C1 segment of cervical spinal cord (tissue), 14 donors: ENCODE measurements around the gene ZDHHC22.

ENCODE experiments used
- DNase-seq, 14 donors: peaks; one replicate each; lab custom pipeline; 2025; lab: John Stamatoyannopoulos, UW

ZDHHC22 gene

DNA sequence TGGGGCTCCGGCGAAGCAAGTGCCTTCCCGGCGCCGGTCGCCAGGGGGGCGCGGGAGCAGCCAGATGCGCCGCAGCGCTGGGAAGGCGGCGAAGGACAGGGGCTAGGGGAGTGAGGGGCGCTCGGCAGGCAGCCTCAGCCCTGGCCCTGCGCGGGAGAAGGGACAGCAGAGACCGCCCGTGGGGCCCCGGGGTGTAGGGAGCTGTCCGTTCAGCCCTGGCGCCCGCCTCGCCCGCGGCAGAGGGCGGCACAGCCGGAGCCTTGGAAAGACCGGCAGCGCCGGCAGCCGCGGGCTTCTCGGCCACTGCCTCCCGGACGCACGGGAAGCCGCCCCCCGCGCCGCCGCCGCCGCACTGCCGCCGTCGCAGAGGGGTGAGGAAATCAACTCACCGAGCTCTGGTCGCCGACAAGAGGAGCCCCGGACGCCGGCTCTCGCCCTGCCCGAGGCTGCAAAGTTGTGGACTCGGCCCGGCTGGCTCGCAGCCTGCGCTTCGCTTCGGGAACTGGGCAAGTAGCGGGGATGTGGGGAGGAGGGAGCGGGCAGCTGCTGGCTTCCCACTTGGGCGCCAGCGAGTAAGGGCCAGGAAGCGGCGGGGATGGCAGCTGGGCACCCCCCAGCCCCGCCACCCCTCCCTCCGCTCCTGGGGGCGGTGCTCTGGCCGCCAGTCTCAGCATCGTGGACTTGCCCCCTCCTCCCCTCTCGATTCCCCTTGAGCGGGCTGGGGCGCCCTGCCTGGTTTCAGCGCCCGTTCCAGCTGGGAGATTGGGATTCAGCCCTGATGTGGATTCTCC, at the start of gene ZDHHC22:
Gene ZDHHC22 (minus strand): TSS at position 578 of the 791 bp plus-strand sequence. CDS start 2,053 bp downstream, outside the sequence.
- DNase-seq, result peak in 7 of 14 donors; percentile 10 to 60 (median 34)

GRCh38 chr14:77190977-77191376, 49.4 kb upstream of the ZDHHC22 start:
- DNase-seq, result no peak

- DNase-seq, result no peak
These were observed 47.9 kb upstream of the ZDHHC22 start for GRCh38 chr14:77189479-77189878.

DNA sequence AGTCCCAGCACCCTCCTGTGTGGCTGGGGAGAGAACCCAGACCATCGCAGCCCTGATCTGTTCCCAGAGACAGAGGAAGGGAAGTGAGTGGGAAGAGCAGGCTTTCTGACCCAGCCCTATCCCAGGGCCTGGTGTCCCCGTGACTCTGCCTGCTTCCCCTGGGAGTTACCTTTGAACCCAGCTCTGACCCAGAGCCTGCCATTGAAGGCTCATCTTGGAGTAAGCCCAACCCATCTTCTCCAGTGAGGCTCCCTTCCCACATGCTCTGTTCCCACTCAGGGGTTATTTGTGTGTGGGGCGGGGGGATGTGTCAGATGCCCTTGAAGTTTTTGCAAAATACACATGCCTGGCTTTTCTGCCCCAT, 46.0 kb upstream of the ZDHHC22 start:
- DNase-seq, result no peak

- DNase-seq, result peak in 3 of 14 donors; percentile 11 to 67 (median 61)
These were observed 45.5 kb upstream of the ZDHHC22 start for GRCh38 chr14:77186911-77187648.

GRCh38 chr14:77185093-77185465, 43.5 kb upstream of the ZDHHC22 start:
- no peak for DNase-seq

DNA sequence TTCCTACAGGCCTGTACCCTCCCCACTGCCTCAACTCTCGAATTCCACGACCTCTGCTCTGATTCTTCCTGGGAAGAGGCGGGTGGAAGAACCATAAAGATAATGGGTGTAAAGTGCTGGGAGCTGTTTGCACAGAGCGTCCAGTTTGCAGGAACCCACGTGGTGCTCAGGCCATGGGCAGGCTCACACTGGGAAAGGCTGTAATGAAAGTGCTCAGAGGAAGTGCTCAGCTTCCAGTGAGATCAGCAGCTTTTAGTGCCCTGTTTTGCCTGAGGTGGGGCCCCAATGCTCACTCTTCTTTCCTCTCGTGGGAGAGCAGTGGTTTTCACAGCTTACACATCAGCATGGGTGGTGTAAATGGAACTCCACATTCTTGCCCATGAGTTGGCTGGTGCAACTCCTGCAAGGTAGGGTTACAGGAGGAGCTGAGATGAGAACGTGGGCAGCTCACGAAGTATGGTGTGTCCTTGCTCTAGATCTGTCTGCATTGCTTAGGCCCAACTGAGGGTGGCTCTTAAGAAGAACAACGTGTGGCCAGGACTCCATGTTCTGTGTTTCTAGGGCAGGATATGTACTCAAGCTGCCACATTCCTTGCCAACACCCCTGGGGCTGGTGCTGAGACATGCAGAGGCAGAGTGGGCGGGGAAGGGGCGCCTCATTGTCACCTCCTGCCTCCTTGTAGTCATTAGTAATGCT, 43.0 kb upstream of the ZDHHC22 start:
- DNase-seq, result peak in 1 of 14 donors; percentile 30

GRCh38 chr14:77183896-77184295, 42.3 kb upstream of the ZDHHC22 start:
- peak in 1 of 14 donors; percentile 78 for DNase-seq

- peak in 6 of 14 donors; percentile 12 to 89 (median 31) for DNase-seq
These were observed 40.2 kb upstream of the ZDHHC22 start, which contains the start of gene TMEM63C for GRCh38 chr14:77181603-77182437. Gene TMEM63C, plus strand, starts transcription at chr14:77181798. Its CDS starts 37,016 bp downstream, at chr14:77218814.

DNA sequence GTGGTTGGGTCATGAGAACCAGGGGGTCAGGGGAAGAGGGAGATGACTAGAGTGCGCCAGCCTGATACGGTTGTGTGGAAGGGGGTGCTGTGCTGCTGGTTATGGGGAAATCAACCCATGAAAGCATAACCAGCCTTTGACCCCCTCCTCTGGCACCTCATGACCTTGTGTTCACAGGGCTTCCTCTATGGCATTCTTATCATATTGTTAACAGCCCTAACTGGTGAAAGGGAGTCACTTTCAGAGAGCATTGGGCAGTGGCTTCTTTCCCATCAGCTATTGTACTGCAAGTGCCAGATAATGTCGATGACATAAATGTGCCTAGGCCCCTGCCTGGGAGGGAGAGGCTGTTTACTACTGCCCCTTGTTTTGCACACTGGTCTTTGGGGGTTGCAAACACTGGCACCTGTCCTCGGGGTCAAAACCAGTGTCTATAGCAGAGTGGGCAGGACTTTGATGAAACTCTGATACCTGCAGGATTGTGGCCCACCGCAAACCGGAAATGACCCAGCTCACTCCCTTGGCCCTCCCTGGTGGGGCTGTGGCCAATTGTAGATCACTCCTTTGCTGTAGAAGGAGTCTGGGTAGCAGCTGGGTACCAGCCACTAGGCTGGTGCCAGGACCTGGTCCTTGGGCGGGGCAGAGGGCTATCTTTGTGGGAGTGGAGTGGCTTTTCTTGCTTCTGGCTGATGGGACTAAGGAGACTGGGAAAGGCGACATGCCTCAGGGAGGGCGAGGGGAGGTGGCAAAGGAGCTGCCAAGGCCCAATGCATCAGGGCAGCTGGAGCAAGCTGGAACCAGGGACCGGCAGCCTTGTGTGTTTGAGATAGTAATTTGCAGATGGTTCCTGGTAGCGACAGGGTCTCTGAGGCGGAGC, 39.4 kb upstream of the ZDHHC22 start:
- DNase-seq, result no peak

DNA sequence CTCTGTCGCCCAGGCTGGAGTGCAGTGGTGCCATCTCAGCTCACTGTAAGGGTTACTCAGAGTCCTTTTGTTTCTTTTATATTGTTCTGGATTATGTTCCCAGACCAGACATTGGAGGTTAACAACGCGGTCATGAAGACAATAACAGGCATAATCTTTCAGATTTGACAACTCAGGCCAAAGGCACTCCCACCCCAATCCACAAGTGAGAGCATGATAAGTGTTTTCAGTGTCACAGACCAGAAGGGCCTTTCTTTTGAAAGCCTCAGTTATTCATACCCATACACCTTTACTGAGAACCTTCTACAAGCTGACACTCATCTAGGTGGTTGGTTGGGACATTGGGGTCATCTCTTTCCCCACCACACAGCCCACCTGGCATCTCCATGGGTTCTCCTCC, 37.1 kb upstream of the ZDHHC22 start:
- DNase-seq, result no peak

GRCh38 chr14:77177702-77178101, 36.1 kb upstream of the ZDHHC22 start:
- no peak for DNase-seq

DNA sequence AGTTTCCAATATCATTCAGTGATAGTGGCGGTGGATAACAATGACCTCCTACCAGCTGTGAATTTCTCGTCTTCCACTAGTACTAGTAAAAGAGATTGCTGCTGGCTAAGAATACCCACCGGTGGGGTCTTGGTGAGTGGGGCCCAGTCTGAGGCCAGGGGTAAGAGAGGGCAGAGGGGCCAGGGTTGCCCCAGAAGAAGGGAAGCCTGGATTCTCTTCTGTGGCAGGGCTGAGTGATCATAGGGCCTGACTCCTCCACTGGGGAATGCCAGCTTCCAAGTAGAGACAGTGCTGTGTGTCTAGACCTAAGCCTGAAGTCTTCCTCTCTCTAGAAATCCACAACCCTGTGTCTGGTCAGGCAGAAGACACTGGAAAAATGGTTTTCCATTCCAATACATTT, 34.3 kb upstream of the ZDHHC22 start:
- DNase-seq, result no peak

- peak in 1 of 14 donors; percentile 83 for DNase-seq
These were observed 32.5 kb upstream of the ZDHHC22 start for GRCh38 chr14:77173911-77174617.

DNA sequence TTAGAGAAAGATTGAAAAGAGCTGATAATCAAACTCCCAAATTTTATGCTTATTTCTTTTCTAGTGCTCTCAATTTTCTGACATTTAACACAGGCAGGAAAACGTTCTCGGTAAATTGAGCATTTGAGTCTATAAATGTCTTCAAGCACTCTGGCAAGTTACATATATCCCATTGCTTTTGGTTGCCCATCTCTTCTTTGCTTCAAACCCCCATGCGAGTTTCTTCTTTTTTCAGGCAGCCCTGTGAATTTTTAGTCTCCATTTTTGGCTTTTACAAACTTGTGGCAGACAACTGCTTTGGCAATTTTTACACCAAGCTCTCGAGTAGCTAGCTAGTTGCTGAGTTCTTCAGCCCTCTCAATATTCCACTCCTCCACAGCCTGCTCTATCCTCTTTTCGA, 31.3 kb upstream of the ZDHHC22 start:
- no peak for DNase-seq

- no peak for DNase-seq
These were observed 28.5 kb upstream of the ZDHHC22 start for GRCh38 chr14:77170045-77170444.

GRCh38 chr14:77161011-77161410, 19.4 kb upstream of the ZDHHC22 start:
- no peak for DNase-seq

DNA sequence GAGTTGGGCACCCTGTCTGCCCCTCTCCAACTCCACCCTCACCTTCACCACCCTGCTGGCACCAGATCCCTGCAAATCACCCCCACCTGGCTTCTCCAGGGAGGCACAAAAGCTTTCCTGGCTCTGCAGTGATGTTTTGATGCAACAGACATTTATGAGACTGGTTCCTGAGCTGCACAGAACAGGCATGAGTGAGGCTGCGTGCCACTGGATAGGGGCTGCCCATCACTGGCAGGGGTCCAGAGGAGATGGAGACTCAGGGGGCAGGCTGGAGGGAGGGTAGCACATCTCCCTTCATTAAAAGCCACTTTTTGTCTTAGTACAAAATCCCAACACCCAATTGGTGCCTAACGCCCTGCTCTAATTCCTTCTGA, 17.3 kb upstream of the ZDHHC22 start:
- DNase-seq, result no peak

DNA sequence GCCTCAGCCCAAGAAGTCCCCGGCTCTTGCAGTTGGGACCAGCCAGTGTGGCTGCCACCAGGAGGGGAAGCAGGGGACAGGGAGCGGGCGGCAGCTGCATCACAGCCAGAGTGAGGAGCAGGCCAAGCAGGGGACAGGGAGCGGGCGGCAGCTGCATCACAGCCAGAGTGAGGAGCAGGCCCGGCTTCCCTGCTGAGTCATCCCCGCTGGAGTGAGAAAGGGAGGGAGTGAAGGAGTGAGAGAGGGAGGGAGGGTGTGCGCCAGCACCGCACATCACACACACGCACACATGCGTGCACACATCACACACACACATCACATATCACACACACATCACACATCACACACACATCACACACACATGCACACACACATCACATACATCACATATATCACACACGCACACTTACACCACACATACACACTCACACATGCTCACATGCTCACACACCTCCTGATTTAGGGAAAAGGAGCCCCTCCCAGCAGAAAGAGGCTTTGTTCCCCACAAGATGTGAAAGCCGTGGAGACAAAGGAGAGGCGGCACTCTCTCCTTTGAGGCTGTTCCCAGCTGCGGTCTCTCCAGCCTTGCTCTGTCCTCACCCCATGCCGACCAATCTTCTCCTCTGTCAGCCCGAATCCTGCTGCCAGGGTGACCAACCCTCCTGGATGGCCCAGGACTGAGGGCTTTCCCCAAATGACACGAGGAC, 16.7 kb upstream of the ZDHHC22 start:
- peak in 11 of 14 donors; percentile 22 to 85 (median 52) for DNase-seq
